ENCODE measurements around the gene IL3.
"Not testable (repeated sequence)": the region's sequence is repeated elsewhere in the genome, so short reads cannot be mapped to it uniquely, and the experiment has no call there.

The IL3 gene

GRCh38 chr5:132095424-132095972 is 35.0 kb downstream of the IL3 start:
- no peak for DNase-seq

- no peak for DNase-seq
Measured at GRCh38 chr5:132096904-132097303, 36.4 kb downstream of the IL3 start.

- no peak for DNase-seq
Measured at GRCh38 chr5:132098151-132098594, 37.7 kb downstream of the IL3 start.

GRCh38 chr5:132098621-132099020 is 38.2 kb downstream of the IL3 start:
- DNase-seq = no peak

- no peak for DNase-seq
Measured at GRCh38 chr5:132099076-132099748, 38.8 kb downstream of the IL3 start.

- DNase-seq = no peak
Measured at GRCh38 chr5:132099905-132100304, 39.5 kb downstream of the IL3 start.

GRCh38 chr5:132100672-132101261 is 40.3 kb downstream of the IL3 start:
- no peak for DNase-seq

- no peak for DNase-seq
Measured at GRCh38 chr5:132101385-132101880, 41.0 kb downstream of the IL3 start.

GRCh38 chr5:132102101-132102701 is 41.7 kb downstream of the IL3 start:
- no peak for DNase-seq

GRCh38 chr5:132102944-132103331 is 42.5 kb downstream of the IL3 start:
- DNase-seq = no peak

GRCh38 chr5:132103332-132103951 is 43.0 kb downstream of the IL3 start:
- DNase-seq = peak; percentile 1

GRCh38 chr5:132103969-132104391 is 43.5 kb downstream of the IL3 start:
- no peak for DNase-seq

- DNase-seq = no peak
Measured at GRCh38 chr5:132104556-132104955, 44.1 kb downstream of the IL3 start.

- no peak for DNase-seq
Measured at GRCh38 chr5:132105688-132106087, 45.2 kb downstream of the IL3 start.

- DNase-seq = not testable (repeated sequence)
Measured at GRCh38 chr5:132108495-132108894, 48.0 kb downstream of the IL3 start.

GRCh38 chr5:132108957-132109356 is 48.5 kb downstream of the IL3 start:
- DNase-seq = not testable (repeated sequence)

- DNase-seq = no peak
Measured at GRCh38 chr5:132109494-132110053, 49.1 kb downstream of the IL3 start.

- no peak for DNase-seq
Measured at GRCh38 chr5:132110195-132110594, 49.7 kb downstream of the IL3 start.

- DNase-seq = no peak
Measured at GRCh38 chr5:132110930-132111329, 50.5 kb downstream of the IL3 start.

GRCh38 chr5:132112111-132112510 is 51.7 kb downstream of the IL3 start:
- DNase-seq = no peak
